Natural killer cell (primary cell): ENCODE measurements around the gene CGNL1. TPM values are rescaled to one million over a fixed set of nuclear protein-coding genes. Genes with fewer than 3 reads are reported as not detected.

Experiments used
- ATAC-seq, 3 donors: fragments of 150-1000 bp in 2 of 3; fragments of 200-7000 bp in 1 of 3; cut with Tn5 transposase; 1 replicate in 1 of 3; 2 replicates in 2 of 3; pipeline ENCODE4 v1.10.0; 2021; ENCODE audit warnings: mild to moderate bottlenecking in 2 of 3, moderate library complexity in 2 of 3
- DNase-seq, 2 donors: peaks; one replicate each; pipeline versions ENCODE4 v3.0.0 to v3.0.0-alpha.2; 2013 to 2021; ENCODE audit warnings: mixed read lengths in 1 of 2
- H3K27ac ChIP-seq: one replicate; pipeline ENCODE4 v1.5.1; 2013; ENCODE audit warnings: mild to moderate bottlenecking, low read length
- H3K27me3 ChIP-seq: one replicate; pipeline ENCODE4 v1.6.1; 2013; ENCODE audit warnings: low read length; ENCODE audit not compliant: control insufficient read depth, insufficient read depth
- H3K36me3 ChIP-seq: one replicate; pipeline ENCODE4 v1.6.1; 2013; ENCODE audit warnings: low read length; ENCODE audit not compliant: control insufficient read depth, insufficient read depth
- H3K4me1 ChIP-seq: one replicate; pipeline ENCODE4 v1.6.1; 2013; ENCODE audit warnings: low read length; ENCODE audit not compliant: control insufficient read depth, insufficient read depth
- H3K4me3 ChIP-seq: one replicate; pipeline ENCODE4 v1.5.1; 2013; ENCODE audit warnings: low read length
- H3K9me3 ChIP-seq: one replicate; pipeline ENCODE4 v1.6.1; 2013; ENCODE audit warnings: low read length; ENCODE audit not compliant: control insufficient read depth, insufficient read depth
- H3K27ac Mint-ChIP-seq, 2 donors: one replicate each; pipeline ENCODE4 v1.8.0; 2022; ENCODE audit warnings: mild to moderate bottlenecking in 2 of 2, mixed read lengths in 2 of 2, moderate library complexity in 1 of 2
- H3K27me3 Mint-ChIP-seq, 2 donors: one replicate each; pipeline ENCODE4 v1.8.0; 2022; ENCODE audit warnings: low read depth in 2 of 2, mixed read lengths in 2 of 2
- H3K36me3 Mint-ChIP-seq: one replicate; pipeline ENCODE4 v1.8.0; 2022; ENCODE audit warnings: mixed read lengths
- H3K4me1 Mint-ChIP-seq, 2 donors: one replicate each; pipeline ENCODE4 v1.8.0; 2022; ENCODE audit warnings: mixed read lengths in 2 of 2
- H3K4me3 Mint-ChIP-seq: one replicate; pipeline ENCODE4 v1.8.0; 2022; ENCODE audit warnings: mild to moderate bottlenecking, moderate library complexity, mixed read lengths
- H3K9me3 Mint-ChIP-seq, 2 donors: one replicate each; pipeline ENCODE4 v1.8.0; 2022; ENCODE audit warnings: mixed read lengths in 2 of 2
- CTCF ChIP-seq: fragments of 200-600 bp; IDR thresholded peaks from one replicate; pipeline ENCODE4 v1.8.0; 2022; ENCODE audit warnings: antibody characterized with exemption
- WGBS: methylation state at CpG from one replicate; pipeline ENCODE4 v1.1.7; 2013; ENCODE audit warnings: missing lambda C conversion rate; ENCODE audit not compliant: insufficient coverage; 5-methylcytosine and 5-hydroxymethylcytosine counted together
- intact Hi-C: fragments of 100-400 bp; cut with micrococcal nuclease; formaldehyde crosslinking; loops from one replicate; pipeline ENCODE4 v1.14.2; 2022
- total RNA-seq, 4 donors: library from RNA; stranded (reverse); fragments of 120-200 nt in 1 of 4; gene quantifications; one replicate each; pipeline versions ENCODE4 v1.2.3 to v1.2.4, GENCODE V29; 2013 to 2022

The CGNL1 gene
- total RNA-seq, 3 donors from 2014 or later (not counting 1 experiment from before 2014, with no cell fraction given): not detected

- Histone ChIP-seq H3K9me3 (no peaks in the 10 kb centered on the region), H3K27me3 (no peaks in the 10 kb centered on the region), H3K4me1 (no peaks in the 10 kb centered on the region), H3K36me3 (no peaks in the 10 kb centered on the region), H3K27ac (no peak overlapping the region), H3K4me3 (no peak overlapping the region)
- intact Hi-C loops: no loop called here
- Mint-ChIP-seq H3K27me3 (no peaks in the 10 kb centered on the region), H3K36me3 (no peaks in the 10 kb centered on the region), H3K4me3 (no peak overlapping the region), H3K9me3 (no peaks in the 10 kb centered on the region), H3K27ac (no peak overlapping the region), H3K4me1 (no peaks in the 10 kb centered on the region)
- no peak for TF ChIP-seq CTCF
- 57% methylated on average over 9 of the region's 9 CpGs for WGBS
- DNase-seq: no peak
- no peak for ATAC-seq
These were observed 11.9 kb upstream of the CGNL1 start for GRCh38 chr15:57364282-57365007.

DNA sequence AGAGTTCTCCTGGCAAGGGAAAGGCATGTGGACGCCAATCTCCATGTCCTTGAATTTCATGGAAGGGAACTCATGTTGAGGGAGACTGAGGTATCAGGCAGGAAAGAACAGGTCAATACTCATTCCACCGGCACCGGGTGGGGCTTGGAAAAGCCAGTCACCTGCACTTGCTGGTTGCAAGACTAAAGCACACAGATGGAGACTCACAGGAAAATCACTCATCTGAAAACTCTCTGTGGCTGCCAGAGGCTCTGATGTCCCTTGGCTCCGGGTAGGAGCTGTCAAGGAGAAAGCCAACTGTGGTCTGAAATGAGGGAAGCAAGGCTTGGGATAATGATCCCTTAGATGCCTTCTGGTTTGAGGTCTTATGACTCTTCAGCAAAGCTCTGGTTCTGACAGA, 8.7 kb upstream of the CGNL1 start:
- Histone ChIP-seq H3K4me3 (no peak overlapping the region), H3K4me1 (no peaks in the 10 kb centered on the region), H3K9me3 (no peaks in the 10 kb centered on the region), H3K36me3 (no peaks in the 10 kb centered on the region), H3K27me3 (no peaks in the 10 kb centered on the region), H3K27ac (no peak overlapping the region)
- ATAC-seq (no peak), DNase-seq (no peak)
- Mint-ChIP-seq H3K36me3 (no peaks in the 10 kb centered on the region), H3K4me1 (no peaks in the 10 kb centered on the region), H3K27ac (no peak overlapping the region), H3K4me3 (no peak overlapping the region), H3K9me3 (no peaks in the 10 kb centered on the region), H3K27me3 (peaks cover 5% of the 10 kb centered on the region in 2 donors)
- WGBS: 91% methylated on average over 4 of the region's 4 CpGs
- no peak for TF ChIP-seq CTCF
- intact Hi-C loops: no loop called here

- no peaks in the 10 kb centered on the region for H3K4me1 ChIP-seq
- Mint-ChIP-seq H3K9me3 (no peaks in the 10 kb centered on the region), H3K4me1 (peaks cover 0 to 3% of the 10 kb centered on the region in 2 donors), H3K36me3 (no peaks in the 10 kb centered on the region), H3K27me3 (peaks cover 31 to 36% of the 10 kb centered on the region in 2 donors), H3K27ac (no peak overlapping the region), H3K4me3 (no peak overlapping the region)
- TF ChIP-seq CTCF: no peak
- no peak overlapping the region for H3K4me3 ChIP-seq
- no peaks in the 10 kb centered on the region for H3K36me3 ChIP-seq
- no peak overlapping the region for H3K27ac ChIP-seq
- H3K27me3 ChIP-seq: peaks cover 5% of the 10 kb centered on the region
- no peaks in the 10 kb centered on the region for H3K9me3 ChIP-seq
- WGBS: 96% methylated on average over 1 of the region's 1 CpG
- ATAC-seq (no peak), DNase-seq (no peak)
- intact Hi-C loops: no loop called here
These were observed 5.4 kb upstream of the CGNL1 start for GRCh38 chr15:57370929-57371328.
